ENCODE measurements around the gene SLC39A8. TPM values are rescaled to one million over a fixed set of nuclear protein-coding genes. Genes with fewer than 3 reads are reported as not detected.
"Not testable (repeated sequence)": the region's sequence is repeated elsewhere in the genome, so short reads cannot be mapped to it uniquely, and the experiment has no call there.

The SLC39A8 gene
- polyA plus RNA-seq, 3 donors from 2014 or later, result 21.3 to 30.6 (median 28.6) TPM

GRCh38 chr4:102259702-102260101 lies 85.6 kb downstream of the SLC39A8 start:
- Mint-ChIP-seq H3K4me1 (no peaks in the 10 kb centered on the region), H3K9me3 (no peaks in the 10 kb centered on the region), H3K4me3 (no peak overlapping the region), H3K36me3 (peaks cover 0 to 10% (median 4%) of the 10 kb centered on the region in 3 donors), H3K27ac (no peak overlapping the region), H3K27me3 (ENCODE audit: low read depth in 3 of 3) (peaks cover 0 to 2% (median 0%) of the 10 kb centered on the region in 3 donors)
- no peak for DNase-seq

- no peak overlapping the region for H3K4me3 Mint-ChIP-seq
- H3K4me1 Mint-ChIP-seq, result no peaks in the 10 kb centered on the region
- H3K27ac Mint-ChIP-seq, result no peak overlapping the region
- H3K27me3 Mint-ChIP-seq (ENCODE audit: low read depth in 3 of 3), result peaks cover 0 to 2% (median 0%) of the 10 kb centered on the region in 3 donors
- DNase-seq, result no peak
- no peaks in the 10 kb centered on the region for H3K9me3 Mint-ChIP-seq
- peaks cover 0 to 9% (median 4%) of the 10 kb centered on the region in 3 donors for H3K36me3 Mint-ChIP-seq
Observed at GRCh38 chr4:102259081-102259480, 86.2 kb downstream of the SLC39A8 start.

- H3K36me3 Mint-ChIP-seq, result no peaks in the 10 kb centered on the region
- no peak overlapping the region for H3K4me3 Mint-ChIP-seq
- peaks cover 0 to 2% (median 0%) of the 10 kb centered on the region in 3 donors for H3K27me3 Mint-ChIP-seq (ENCODE audit: low read depth in 3 of 3)
- H3K4me1 Mint-ChIP-seq, result no peaks in the 10 kb centered on the region
- DNase-seq, result no peak
- no peaks in the 10 kb centered on the region for H3K9me3 Mint-ChIP-seq
- H3K27ac Mint-ChIP-seq, result peak overlapping the region in 1 of 6 donors; percentile 7
Observed at GRCh38 chr4:102256321-102256720, 89.0 kb downstream of the SLC39A8 start.

GRCh38 chr4:102253860-102254259 lies 91.4 kb downstream of the SLC39A8 start:
- DNase-seq, result no peak
- no peaks in the 10 kb centered on the region for H3K9me3 Mint-ChIP-seq
- no peaks in the 10 kb centered on the region for H3K27me3 Mint-ChIP-seq (ENCODE audit: low read depth in 3 of 3)
- H3K36me3 Mint-ChIP-seq, result no peaks in the 10 kb centered on the region
- H3K27ac Mint-ChIP-seq, result no peak overlapping the region
- no peaks in the 10 kb centered on the region for H3K4me1 Mint-ChIP-seq
- H3K4me3 Mint-ChIP-seq, result no peak overlapping the region

- Mint-ChIP-seq H3K4me3 (no peak overlapping the region), H3K27me3 (ENCODE audit: low read depth in 3 of 3) (peaks cover 0 to 1% (median 0%) of the 10 kb centered on the region in 3 donors), H3K36me3 (no peaks in the 10 kb centered on the region), H3K27ac (no peak overlapping the region), H3K4me1 (no peaks in the 10 kb centered on the region), H3K9me3 (no peaks in the 10 kb centered on the region)
- DNase-seq, result no peak
Observed at GRCh38 chr4:102252171-102252570, 93.1 kb downstream of the SLC39A8 start.

GRCh38 chr4:102250341-102250740 lies 94.9 kb downstream of the SLC39A8 start:
- Mint-ChIP-seq H3K4me1 (no peaks in the 10 kb centered on the region), H3K27ac (no peak overlapping the region), H3K9me3 (no peaks in the 10 kb centered on the region), H3K27me3 (ENCODE audit: low read depth in 3 of 3) (peaks cover 0 to 1% (median 0%) of the 10 kb centered on the region in 3 donors), H3K4me3 (no peak overlapping the region), H3K36me3 (no peaks in the 10 kb centered on the region)
- no peak for DNase-seq

GRCh38 chr4:102247041-102247440 lies 98.2 kb downstream of the SLC39A8 start:
- Mint-ChIP-seq H3K4me1 (no peaks in the 10 kb centered on the region), H3K4me3 (no peak overlapping the region), H3K9me3 (peaks cover 0 to 8% (median 0%) of the 10 kb centered on the region in 6 donors), H3K27me3 (ENCODE audit: low read depth in 3 of 3) (peaks cover 0 to 2% (median 1%) of the 10 kb centered on the region in 3 donors), H3K27ac (no peak overlapping the region), H3K36me3 (no peaks in the 10 kb centered on the region)
- no peak for DNase-seq

GRCh38 chr4:102246416-102246815 lies 98.9 kb downstream of the SLC39A8 start:
- Mint-ChIP-seq H3K4me1 (no peaks in the 10 kb centered on the region), H3K27ac (no peak overlapping the region), H3K27me3 (ENCODE audit: low read depth in 3 of 3) (peaks cover 0 to 2% (median 1%) of the 10 kb centered on the region in 3 donors)

GRCh38 chr4:102244878-102245535 lies 100.3 kb downstream of the SLC39A8 start:
- no peaks in the 10 kb centered on the region for H3K4me1 Mint-ChIP-seq
- no peak for DNase-seq
- no peaks in the 10 kb centered on the region for H3K36me3 Mint-ChIP-seq
- peaks cover 0 to 8% (median 0%) of the 10 kb centered on the region in 6 donors for H3K9me3 Mint-ChIP-seq
- no peak overlapping the region for H3K27ac Mint-ChIP-seq
- H3K27me3 Mint-ChIP-seq (ENCODE audit: low read depth in 3 of 3), result peaks cover 0 to 3% (median 1%) of the 10 kb centered on the region in 3 donors
- no peak overlapping the region for H3K4me3 Mint-ChIP-seq

More at GRCh38 chr4:102246416-102246815, 98.9 kb downstream of the SLC39A8 start:
- Mint-ChIP-seq H3K9me3 (peaks cover 0 to 8% (median 0%) of the 10 kb centered on the region in 6 donors), H3K36me3 (no peaks in the 10 kb centered on the region), H3K4me3 (no peak overlapping the region)
- no peak for DNase-seq

- not testable (repeated sequence) for DNase-seq; H3K4me1 Mint-ChIP-seq; H3K27me3 Mint-ChIP-seq (ENCODE audit: low read depth in 3 of 3); H3K4me3 Mint-ChIP-seq; H3K36me3 Mint-ChIP-seq; H3K9me3 Mint-ChIP-seq; H3K27ac Mint-ChIP-seq
Observed at GRCh38 chr4:102243296-102243695, 102.0 kb downstream of the SLC39A8 start.

GRCh38 chr4:102234243-102234838 lies 110.9 kb downstream of the SLC39A8 start:
- Mint-ChIP-seq H3K9me3 (peaks cover 0 to 4% (median 0%) of the 10 kb centered on the region in 6 donors), H3K36me3 (no peaks in the 10 kb centered on the region), H3K27me3 (ENCODE audit: low read depth in 3 of 3) (peaks cover 0 to 2% (median 0%) of the 10 kb centered on the region in 3 donors), H3K27ac (no peak overlapping the region), H3K4me3 (no peak overlapping the region), H3K4me1 (no peaks in the 10 kb centered on the region)
- DNase-seq, result no peak

GRCh38 chr4:102230194-102230593 lies 115.1 kb downstream of the SLC39A8 start:
- no peak overlapping the region for H3K27ac Mint-ChIP-seq
- no peaks in the 10 kb centered on the region for H3K27me3 Mint-ChIP-seq (ENCODE audit: low read depth in 3 of 3)
- DNase-seq, result no peak
- no peaks in the 10 kb centered on the region for H3K36me3 Mint-ChIP-seq
- no peak overlapping the region for H3K4me3 Mint-ChIP-seq
- H3K4me1 Mint-ChIP-seq, result no peaks in the 10 kb centered on the region
- peaks cover 0 to 4% (median 1%) of the 10 kb centered on the region in 6 donors for H3K9me3 Mint-ChIP-seq

- Mint-ChIP-seq H3K27ac (no peak overlapping the region), H3K4me3 (no peak overlapping the region), H3K27me3 (ENCODE audit: low read depth in 3 of 3) (no peaks in the 10 kb centered on the region), H3K4me1 (no peaks in the 10 kb centered on the region), H3K36me3 (no peaks in the 10 kb centered on the region), H3K9me3 (peaks cover 0 to 4% (median 1%) of the 10 kb centered on the region in 6 donors)
- DNase-seq, result no peak
Observed at GRCh38 chr4:102227388-102227787, 117.9 kb downstream of the SLC39A8 start.

- no peaks in the 10 kb centered on the region for H3K4me1 Mint-ChIP-seq
- DNase-seq, result no peak
- H3K36me3 Mint-ChIP-seq, result no peaks in the 10 kb centered on the region
- peaks cover 0 to 8% (median 1%) of the 10 kb centered on the region in 6 donors for H3K9me3 Mint-ChIP-seq
- peaks cover 0 to 8% (median 2%) of the 10 kb centered on the region in 3 donors for H3K27me3 Mint-ChIP-seq (ENCODE audit: low read depth in 3 of 3)
- H3K4me3 Mint-ChIP-seq, result no peak overlapping the region
- no peak overlapping the region for H3K27ac Mint-ChIP-seq
Observed at GRCh38 chr4:102223461-102223860, 121.8 kb downstream of the SLC39A8 start.

Measured in immature natural killer cell (primary cell).